HepG2 (cell line): ENCODE results near the gene DPP6. TPM values are rescaled to one million over a fixed set of nuclear protein-coding genes. Genes with fewer than 3 reads are reported as not detected.

Experiments used
- ATAC-seq: fragments of 200-7000 bp; cut with Tn5 transposase; 3 replicates; pipeline ENCODE4 v1.9.1; 2020; ENCODE audit warnings: mild to moderate bottlenecking, moderate library complexity
- BruUV-seq: library from RNA; stranded (reverse); fragments of 400-500 nt; replicated peaks from 2 replicates; lab custom pipeline; 2021; lab: Mats Ljungman, UMichigan
- CTCF ChIA-PET: fragments of 300-600 bp; formaldehyde crosslinking; extraction: SDS; loops from one replicate; lab custom pipeline; 2021; ENCODE audit warnings: low total read pairs, inconsistent platforms, low intra/inter-chr PET ratio; lab: Yijun Ruan, JAX
- POLR2A ChIA-PET: fragments of 350-600 bp; sonication (Branson Sonifier 250); formaldehyde crosslinking; loops from one replicate; lab custom pipeline; 2020; ENCODE audit warnings: antibody characterized with exemption, inconsistent platforms; lab: Yijun Ruan, JAX
- DNase-seq: peaks from one replicate; pipeline ENCODE4 v3.0.0-alpha.2; 2015; ENCODE audit warnings: low spot score
- FAIRE-seq: peaks from 3 replicates; lab custom pipeline; 2011; peaks lifted over from hg19 to GRCh38; lab: Jason Lieb, UNC
- H2AFZ ChIP-seq: one replicate; pipeline ENCODE4 v1.6.1; 2011; ENCODE audit warnings: low read length, inconsistent platforms
- H3K27ac ChIP-seq: fragments of 300-600 bp; 3 replicates; pipeline ENCODE4 v1.8.0; 2011; ENCODE audit warnings: mixed run types, mild to moderate bottlenecking, mixed read lengths, low read length, inconsistent platforms; ENCODE audit not compliant: insufficient read depth; ENCODE audit errors: extremely low read length
- H3K27me3 ChIP-seq, 2 experiments: fragments of 200-600 bp in 1 of 2; 2 replicates in 1 of 2; 3 replicates in 1 of 2; pipeline versions ENCODE4 v1.6.0 to v1.8.0; 2011; ENCODE audit warnings: low read length in 2 of 2, mild to moderate bottlenecking in 2 of 2, moderate library complexity in 2 of 2, inconsistent platforms in 1 of 2; ENCODE audit not compliant: insufficient read depth in 2 of 2, control insufficient read depth in 1 of 2
- H3K36me3 ChIP-seq, 2 experiments: fragments of 200-600 bp in 1 of 2; replicated peaks in 1 of 2; 2 replicates in 1 of 2; 3 replicates in 1 of 2; pipeline versions ENCODE4 v1.5.1 to v1.8.0; 2011; ENCODE audit warnings: low read length in 2 of 2, inconsistent platforms in 1 of 2; ENCODE audit not compliant: insufficient read depth in 2 of 2, control insufficient read depth in 1 of 2
- H3K4me1 ChIP-seq: 2 replicates; pipeline ENCODE4 v1.5.1; 2012; ENCODE audit warnings: low read length, inconsistent platforms; ENCODE audit not compliant: insufficient read depth
- H3K4me2 ChIP-seq: 2 replicates; pipeline ENCODE4 v1.6.0; 2011; ENCODE audit warnings: low read depth, low read length, inconsistent platforms
- H3K4me3 ChIP-seq, 3 experiments: fragments of 200-600 bp in 1 of 3; sonication (generic), shearing (Covaris generic) in 1 of 3; replicated peaks in 1 of 3; 2 replicates each; pipeline ENCODE4 v1.5.1; 2011 to 2016; ENCODE audit warnings: low read length in 3 of 3, inconsistent platforms in 2 of 3, low read depth in 2 of 3, mild to moderate bottlenecking in 2 of 3, control low read depth in 1 of 3, mixed read lengths in 1 of 3; ENCODE audit not compliant: insufficient read depth in 1 of 3
- H3K79me2 ChIP-seq: one replicate; pipeline ENCODE4 v1.6.1; 2011; ENCODE audit warnings: low read length, inconsistent platforms; ENCODE audit not compliant: insufficient read depth
- H3K9ac ChIP-seq: 2 replicates; pipeline ENCODE4 v1.6.0; 2011; ENCODE audit warnings: mild to moderate bottlenecking, low read depth, low read length, inconsistent platforms; ENCODE audit not compliant: insufficient read depth
- H3K9me3 ChIP-seq: 2 replicates; pipeline ENCODE4 v1.5.1; 2012; ENCODE audit warnings: mild to moderate bottlenecking, low read length
- H4K20me1 ChIP-seq: 2 replicates; pipeline ENCODE4 v1.6.0; 2011; ENCODE audit warnings: inconsistent platforms, mild to moderate bottlenecking, low read length, moderate library complexity; ENCODE audit not compliant: insufficient read depth
- CHCHD3 ChIP-seq: sonication (generic); formaldehyde crosslinking; IDR thresholded peaks from 2 replicates; pipeline ENCODE4 v1.8.0; 2022; ENCODE audit warnings: mild to moderate bottlenecking, missing genetic modification reagents, moderate library complexity
- KLF12 ChIP-seq: sonication (generic); formaldehyde crosslinking; IDR thresholded peaks from 2 replicates; pipeline ENCODE4 v1.4.0; 2020; ENCODE audit warnings: missing genetic modification reagents, borderline replicate concordance
- NR1H2 ChIP-seq: sonication (generic); formaldehyde crosslinking; IDR thresholded peaks from 2 replicates; pipeline ENCODE4 v1.8.1; 2022; ENCODE audit warnings: low read depth, missing genetic modification reagents, borderline replicate concordance
- PRPF4 ChIP-seq: fragments of 200-400 bp; formaldehyde crosslinking; IDR thresholded peaks from 2 replicates; pipeline ENCODE4 v1.6.1; 2016; ENCODE audit warnings: low read length, low read depth; ENCODE audit not compliant: poor library complexity, severe bottlenecking
- SMAD1 ChIP-seq: sonication (generic); formaldehyde crosslinking; IDR thresholded peaks from 2 replicates; pipeline ENCODE4 v1.4.0; 2020; ENCODE audit warnings: missing genetic modification reagents, low read depth, mild to moderate bottlenecking, borderline replicate concordance
- ZNF34 ChIP-seq: sonication (generic); formaldehyde crosslinking; IDR thresholded peaks from 2 replicates; pipeline ENCODE4 v1.4.0; 2020; ENCODE audit warnings: mild to moderate bottlenecking, missing genetic modification reagents, borderline replicate concordance
- WGBS: methylation state at CpG from one replicate; pipeline ENCODE4 v1.1.6; 2017; ENCODE audit warnings: low lambda C conversion rate; 5-methylcytosine and 5-hydroxymethylcytosine counted together
- in situ Hi-C: cut with HindIII; loops from 2 replicates; pipeline ENCODE4 v1.10.0; 2017; ENCODE audit warnings: low pct_unique_long_range_greater_than_20kb; ENCODE audit not compliant: extremely low pct_ligation_motif_present
- intact Hi-C: fragments of 100-400 bp; cut with micrococcal nuclease; formaldehyde crosslinking; loops from one replicate; pipeline ENCODE4 v1.10.0; 2022; ENCODE audit not compliant: unreplicated experiment
- polyA plus RNA-seq, 8 experiments: library from polyadenylated mRNA; depleted of rRNA in 3 of 8; stranded (reverse) in 7 of 8; unstranded in 1 of 8; fragments of >200 nt; fragmentation: Illumina TruSeq in 4 of 8; extraction: Trizol in 4 of 8; gene quantifications; 2 replicates each; pipeline versions ENCODE4 v1.2.1 to v1.2.3, GENCODE V29; 2011 to 2016; ENCODE audit warnings: low read depth in 4 of 8, missing spikeins in 1 of 8, mixed read lengths in 1 of 8; ENCODE audit not compliant: insufficient read depth in 1 of 8
- total RNA-seq, 5 experiments: library from RNA; depleted of rRNA; stranded (reverse); fragments of >200 nt; fragmentation: Illumina TruSeq; extraction: Trizol; gene quantifications; 2 replicates each; pipeline ENCODE4 v1.2.3, GENCODE V29; 2016; ENCODE audit warnings: low read depth in 1 of 5
- TF ChIP-seq, protein P1 (sequence below): IDR thresholded peaks from 2 replicates; pipeline ENCODE4 v1.6.1; 2016
- TF ChIP-seq, protein P2 (sequence below): sonication (generic); formaldehyde crosslinking; IDR thresholded peaks from 2 replicates; pipeline ENCODE4 v1.5.1; 2020; ENCODE audit warnings: missing genetic modification reagents, mild to moderate bottlenecking, borderline replicate concordance
- TF ChIP-seq, protein P3 (sequence below): sonication (generic); formaldehyde crosslinking; IDR thresholded peaks from 2 replicates; pipeline ENCODE4 v1.4.0; 2020; ENCODE audit warnings: missing genetic modification reagents, borderline replicate concordance

Gene DPP6
- total and polyA plus RNA-seq, 2 of the 13 experiments (the other 11 are each of a cell fraction or from before 2014, with no cell fraction given): not detected

DNA sequence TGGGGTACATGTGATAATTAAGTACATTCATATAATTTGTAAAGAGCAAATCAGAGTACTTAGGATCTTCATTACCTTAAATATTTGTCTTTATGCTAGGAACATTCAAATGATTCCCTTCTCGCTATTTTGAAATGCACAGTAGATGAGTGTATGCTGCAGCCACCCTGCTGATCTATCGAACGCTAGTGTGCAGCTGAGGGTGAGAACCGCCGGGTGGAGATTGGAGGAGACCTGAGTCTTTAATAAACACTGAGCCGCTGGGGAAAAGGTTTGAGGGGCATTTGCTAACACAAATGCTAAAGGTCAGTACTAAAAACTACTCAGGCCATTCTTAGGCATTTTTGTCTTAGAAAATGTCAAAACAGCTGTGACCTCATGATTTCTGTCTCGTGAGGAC is 148.0 kb downstream of the DPP6 start:
- intact Hi-C loops: no loop called here
- Histone ChIP-seq H4K20me1 (no peaks in the 10 kb centered on the region), H3K4me2 (no peak overlapping the region), H3K9me3 (no peaks in the 10 kb centered on the region), H3K4me3 (no peak overlapping the region), H3K36me3 (no peaks in the 10 kb centered on the region), H3K27ac (no peak overlapping the region), H3K27me3 (peaks cover 0 to 7% of the 10 kb centered on the region in 2 experiments; a peak in 1 of 5 replicates), H3K9ac (no peak overlapping the region), H3K4me1 (no peaks in the 10 kb centered on the region)
- ATAC-seq (no peak), FAIRE-seq (no peak), DNase-seq (no peak)
- 20% methylated on average over 7 of the region's 7 CpGs for WGBS
- in situ Hi-C loops: no loop called here
- ChIA-PET POLR2A (no interaction called here), CTCF (no interaction called here)
- TF ChIP-seq, protein P1, sequence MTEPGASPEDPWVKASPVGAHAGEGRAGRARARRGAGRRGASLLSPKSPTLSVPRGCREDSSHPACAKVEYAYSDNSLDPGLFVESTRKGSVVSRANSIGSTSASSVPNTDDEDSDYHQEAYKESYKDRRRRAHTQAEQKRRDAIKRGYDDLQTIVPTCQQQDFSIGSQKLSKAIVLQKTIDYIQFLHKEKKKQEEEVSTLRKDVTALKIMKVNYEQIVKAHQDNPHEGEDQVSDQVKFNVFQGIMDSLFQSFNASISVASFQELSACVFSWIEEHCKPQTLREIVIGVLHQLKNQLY (CRISPR knock-in tag): no peak
- no peak for TF ChIP-seq ZNF34 (CRISPR knock-in tag)
- no peak for TF ChIP-seq CHCHD3 (CRISPR knock-in tag)
- TF ChIP-seq NR1H2 (CRISPR knock-in tag): no peak
- TF ChIP-seq PRPF4: no peak
- TF ChIP-seq, protein P2, sequence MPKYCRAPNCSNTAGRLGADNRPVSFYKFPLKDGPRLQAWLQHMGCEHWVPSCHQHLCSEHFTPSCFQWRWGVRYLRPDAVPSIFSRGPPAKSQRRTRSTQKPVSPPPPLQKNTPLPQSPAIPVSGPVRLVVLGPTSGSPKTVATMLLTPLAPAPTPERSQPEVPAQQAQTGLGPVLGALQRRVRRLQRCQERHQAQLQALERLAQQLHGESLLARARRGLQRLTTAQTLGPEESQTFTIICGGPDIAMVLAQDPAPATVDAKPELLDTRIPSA: no peak
- no peak for TF ChIP-seq KLF12 (CRISPR knock-in tag)
- TF ChIP-seq, protein P3, sequence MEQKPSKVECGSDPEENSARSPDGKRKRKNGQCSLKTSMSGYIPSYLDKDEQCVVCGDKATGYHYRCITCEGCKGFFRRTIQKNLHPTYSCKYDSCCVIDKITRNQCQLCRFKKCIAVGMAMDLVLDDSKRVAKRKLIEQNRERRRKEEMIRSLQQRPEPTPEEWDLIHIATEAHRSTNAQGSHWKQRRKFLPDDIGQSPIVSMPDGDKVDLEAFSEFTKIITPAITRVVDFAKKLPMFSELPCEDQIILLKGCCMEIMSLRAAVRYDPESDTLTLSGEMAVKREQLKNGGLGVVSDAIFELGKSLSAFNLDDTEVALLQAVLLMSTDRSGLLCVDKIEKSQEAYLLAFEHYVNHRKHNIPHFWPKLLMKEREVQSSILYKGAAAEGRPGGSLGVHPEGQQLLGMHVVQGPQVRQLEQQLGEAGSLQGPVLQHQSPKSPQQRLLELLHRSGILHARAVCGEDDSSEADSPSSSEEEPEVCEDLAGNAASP (CRISPR knock-in tag): no peak
- no peak for TF ChIP-seq SMAD1 (CRISPR knock-in tag)
- TF ChIP-seq, all 625 proteins: peak for 0
- no TSS peak for BruUV-seq
- no peaks in the 10 kb centered on the region for H3K79me2 ChIP-seq
- no peak overlapping the region for H2AFZ ChIP-seq
